Uterus (tissue), 2 donors: Measurements from ENCODE around the gene TMEM14A.
"Not testable (repeated sequence)": the region's sequence is repeated elsewhere in the genome, so short reads cannot be mapped to it uniquely, and the experiment has no call there.

Source experiments
- POLR2A ChIP-seq, 2 donors: fragments of 450-650 bp; IDR thresholded peaks; one replicate each; pipeline ENCODE4 v1.6.1; 2016; ENCODE audit warnings: antibody characterized with exemption in 2 of 2, mild to moderate bottlenecking in 1 of 2, moderate library complexity in 1 of 2
- TF ChIP-seq, protein P1 (sequence below), 4 experiments: fragments of 200-600 bp in 2 of 4; fragments of 450-650 bp in 2 of 4; sonication (generic) in 2 of 4; IDR thresholded peaks; one replicate each; pipeline ENCODE4 v1.5.1; 2016 to 2019; ENCODE audit warnings: antibody characterized with exemption in 4 of 4, mild to moderate bottlenecking in 2 of 4, moderate library complexity in 1 of 4

DNA sequence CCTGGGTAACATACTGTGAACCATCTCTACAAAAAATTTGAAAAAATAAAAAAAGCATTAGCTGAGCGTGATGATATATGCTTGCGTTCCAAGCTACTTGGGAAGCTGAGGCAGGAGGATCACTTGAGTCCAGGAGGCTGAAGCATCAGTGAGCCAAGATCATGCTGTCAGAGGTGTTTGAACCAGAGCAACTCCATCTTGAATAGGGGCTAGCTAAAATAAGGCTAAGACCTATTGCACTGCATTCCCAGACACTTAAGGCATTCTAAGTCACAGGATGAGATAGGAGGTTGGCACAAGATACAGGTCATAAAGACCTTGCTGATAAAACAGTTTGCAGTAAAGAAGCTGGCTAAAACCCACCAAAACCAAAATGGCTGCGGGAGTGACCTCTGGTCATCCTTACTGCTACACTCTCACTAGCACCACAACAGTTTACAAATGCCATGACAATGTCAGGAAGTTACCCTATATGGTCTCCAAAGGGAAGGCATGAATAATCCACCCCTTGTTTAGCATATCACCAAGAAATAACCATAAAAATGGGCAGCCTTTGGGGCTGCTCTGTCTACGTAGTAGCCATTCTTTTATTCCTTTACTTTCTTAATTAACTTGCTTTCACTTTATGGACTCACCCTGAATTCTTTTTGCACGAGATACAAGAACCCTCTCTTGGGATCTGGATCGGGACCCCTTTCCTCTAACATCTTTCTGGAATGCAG is 34.0 kb downstream of the TMEM14A start:
- TF ChIP-seq, protein P1, sequence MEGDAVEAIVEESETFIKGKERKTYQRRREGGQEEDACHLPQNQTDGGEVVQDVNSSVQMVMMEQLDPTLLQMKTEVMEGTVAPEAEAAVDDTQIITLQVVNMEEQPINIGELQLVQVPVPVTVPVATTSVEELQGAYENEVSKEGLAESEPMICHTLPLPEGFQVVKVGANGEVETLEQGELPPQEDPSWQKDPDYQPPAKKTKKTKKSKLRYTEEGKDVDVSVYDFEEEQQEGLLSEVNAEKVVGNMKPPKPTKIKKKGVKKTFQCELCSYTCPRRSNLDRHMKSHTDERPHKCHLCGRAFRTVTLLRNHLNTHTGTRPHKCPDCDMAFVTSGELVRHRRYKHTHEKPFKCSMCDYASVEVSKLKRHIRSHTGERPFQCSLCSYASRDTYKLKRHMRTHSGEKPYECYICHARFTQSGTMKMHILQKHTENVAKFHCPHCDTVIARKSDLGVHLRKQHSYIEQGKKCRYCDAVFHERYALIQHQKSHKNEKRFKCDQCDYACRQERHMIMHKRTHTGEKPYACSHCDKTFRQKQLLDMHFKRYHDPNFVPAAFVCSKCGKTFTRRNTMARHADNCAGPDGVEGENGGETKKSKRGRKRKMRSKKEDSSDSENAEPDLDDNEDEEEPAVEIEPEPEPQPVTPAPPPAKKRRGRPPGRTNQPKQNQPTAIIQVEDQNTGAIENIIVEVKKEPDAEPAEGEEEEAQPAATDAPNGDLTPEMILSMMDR (IDR thresholded peaks at IDR 0.05), result not testable (repeated sequence)
- not testable (repeated sequence) for TF ChIP-seq POLR2A (IDR thresholded peaks at IDR 0.05)
